HEK293 (cell line): Measurements from ENCODE around the gene GLIS1.

Experiments
- CTCF ChIP-seq: fragments of 450-650 bp; formaldehyde crosslinking; IDR thresholded peaks from 2 replicates; pipeline ENCODE4 v1.5.1; 2016; ENCODE audit warnings: missing biosample characterization, missing genetic modification characterization
- ZBTB8A ChIP-seq: fragments of 450-650 bp; formaldehyde crosslinking; IDR thresholded peaks from 2 replicates; pipeline ENCODE4 v1.5.1; 2016; ENCODE audit warnings: missing biosample characterization, missing genetic modification characterization
- ZNF112 ChIP-seq: fragments of 450-650 bp; formaldehyde crosslinking; IDR thresholded peaks from 2 replicates; pipeline ENCODE4 v1.5.0; 2017; ENCODE audit warnings: missing biosample characterization, missing genetic modification characterization

- TF ChIP-seq CTCF (tag by site-specific recombination) (no peak), ZNF112 (tag by site-specific recombination) (no peak), ZBTB8A (tag by site-specific recombination) (no peak)
Observed at GRCh38 chr1:53726009-53726600, 12.9 kb downstream of the GLIS1 start.
